GM21515 (cell line): Measurements from ENCODE around the gene NRTN.

Experiments used
- ATAC-seq: cut with Tn5 transposase; IDR thresholded peaks from one replicate; pipeline ENCODE4 v1.9.1; 2021; ENCODE audit not compliant: unreplicated experiment

The NRTN gene

GRCh38 chr19:5789886-5790558 lies 14.8 kb upstream of the NRTN start:
- ATAC-seq = no peak

- ATAC-seq = peak; percentile 89
Measured at GRCh38 chr19:5790559-5791520, 14.0 kb upstream of the NRTN start, which contains the start of gene DUS3L. DUS3L (minus strand) TSS chr19:5791163; CDS start chr19:5791141, 22 bp downstream.

- no peak for ATAC-seq
Measured at GRCh38 chr19:5792224-5792623, 12.6 kb upstream of the NRTN start.

- ATAC-seq = no peak
Measured at GRCh38 chr19:5793188-5793587, 11.7 kb upstream of the NRTN start.

GRCh38 chr19:5795382-5795919 lies 9.4 kb upstream of the NRTN start:
- no peak for ATAC-seq

- no peak for ATAC-seq
Measured at GRCh38 chr19:5798244-5798643, 6.6 kb upstream of the NRTN start.

GRCh38 chr19:5799247-5800241 lies 5.3 kb upstream of the NRTN start:
- ATAC-seq = no peak

- ATAC-seq = no peak
Measured at GRCh38 chr19:5800361-5801270, 4.3 kb upstream of the NRTN start.

GRCh38 chr19:5801796-5802619 lies 2.9 kb upstream of the NRTN start:
- no peak for ATAC-seq

GRCh38 chr19:5803441-5803751 lies 1.5 kb upstream of the NRTN start:
- ATAC-seq = no peak

- ATAC-seq = peak; percentile 72
Measured at GRCh38 chr19:5803752-5804515, 933 bp upstream of the NRTN start.

GRCh38 chr19:5805462-5806132 lies 730 bp downstream of the NRTN start:
- ATAC-seq = no peak

GRCh38 chr19:5806133-5806489 lies 1.2 kb downstream of the NRTN start:
- ATAC-seq = no peak

GRCh38 chr19:5806905-5807304 lies 2.0 kb downstream of the NRTN start:
- no peak for ATAC-seq

- no peak for ATAC-seq
Measured at GRCh38 chr19:5808120-5808816, 3.4 kb downstream of the NRTN start.

- no peak for ATAC-seq
Measured at GRCh38 chr19:5809053-5809452, 4.2 kb downstream of the NRTN start.

GRCh38 chr19:5809469-5809868 lies 4.6 kb downstream of the NRTN start:
- ATAC-seq = no peak
